ENCODE results near the gene KAT14.
"Not testable (repeated sequence)": the region's sequence is repeated elsewhere in the genome, so short reads cannot be mapped to it uniquely, and the experiment has no call there.

The KAT14 gene

DNA sequence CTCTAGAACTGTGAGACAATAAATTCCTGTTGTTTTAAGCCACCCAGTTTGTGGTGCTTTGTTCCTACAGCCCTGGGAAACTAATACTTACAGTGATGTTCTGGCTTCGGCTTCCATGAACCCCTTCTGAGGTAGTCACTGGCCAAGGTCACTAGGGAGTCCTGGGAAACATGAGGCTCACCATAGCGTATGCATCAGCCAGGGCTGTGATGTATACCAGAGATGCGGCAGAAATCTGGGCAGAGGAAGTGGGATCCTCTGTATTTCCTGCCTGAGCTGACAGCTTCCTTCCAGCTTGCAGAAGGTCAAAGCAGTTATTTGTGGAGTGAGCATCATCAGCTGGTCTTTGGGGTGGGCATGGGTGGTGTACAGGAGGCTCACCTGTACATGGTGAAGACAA, 27.9 kb downstream of the KAT14 start:
- no peak for DNase-seq

DNA sequence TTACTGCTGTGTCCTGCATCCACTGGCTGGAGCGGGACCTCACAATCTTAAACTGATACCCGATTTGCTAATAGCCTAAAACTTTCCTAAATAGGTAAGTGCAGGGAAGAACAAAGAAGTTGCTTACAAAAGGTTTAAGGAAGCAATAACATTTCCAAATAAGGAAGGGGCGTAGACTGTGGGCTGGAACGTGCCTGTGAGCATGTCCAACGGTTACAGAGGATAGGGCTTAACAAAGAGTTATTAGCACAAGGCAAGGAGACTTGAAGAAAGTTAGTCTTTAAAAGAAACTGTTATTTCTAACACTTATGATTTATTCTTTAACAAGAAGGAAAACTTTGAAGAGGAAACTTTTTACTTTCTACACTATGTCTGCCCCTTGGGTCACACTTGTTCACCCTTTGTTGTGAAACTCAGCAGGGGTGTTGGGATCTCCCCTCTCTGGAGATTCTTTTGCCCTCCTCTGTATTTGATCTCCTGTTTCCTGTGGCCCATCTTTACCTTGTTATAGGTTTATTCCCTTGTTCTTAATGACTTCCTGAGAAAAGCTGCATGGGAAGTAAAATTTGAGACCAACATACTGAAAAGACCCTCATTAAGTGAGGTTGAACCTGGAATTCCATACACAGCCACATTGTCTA, 28.7 kb downstream of the KAT14 start:
- DNase-seq, result no peak

DNA sequence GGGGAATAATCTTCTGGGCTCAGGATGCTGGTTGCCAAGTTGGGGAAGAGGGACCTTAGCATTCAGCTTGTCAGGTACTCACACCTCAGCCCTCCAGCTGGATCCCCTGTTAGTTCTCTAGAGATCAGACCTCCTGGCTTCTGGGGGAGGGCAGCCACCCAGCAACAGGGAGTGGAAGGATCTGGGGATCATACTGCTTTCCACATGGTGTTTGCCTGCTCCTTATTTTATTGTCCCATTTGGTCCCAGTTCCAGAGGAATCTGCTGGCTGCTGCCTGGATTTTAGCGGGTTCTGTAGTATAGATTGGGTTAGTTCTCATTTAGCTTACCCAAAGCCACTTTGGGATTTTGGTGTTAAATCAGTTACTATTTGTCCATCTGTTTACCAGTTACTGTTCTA, 29.3 kb downstream of the KAT14 start:
- DNase-seq, result no peak

DNA sequence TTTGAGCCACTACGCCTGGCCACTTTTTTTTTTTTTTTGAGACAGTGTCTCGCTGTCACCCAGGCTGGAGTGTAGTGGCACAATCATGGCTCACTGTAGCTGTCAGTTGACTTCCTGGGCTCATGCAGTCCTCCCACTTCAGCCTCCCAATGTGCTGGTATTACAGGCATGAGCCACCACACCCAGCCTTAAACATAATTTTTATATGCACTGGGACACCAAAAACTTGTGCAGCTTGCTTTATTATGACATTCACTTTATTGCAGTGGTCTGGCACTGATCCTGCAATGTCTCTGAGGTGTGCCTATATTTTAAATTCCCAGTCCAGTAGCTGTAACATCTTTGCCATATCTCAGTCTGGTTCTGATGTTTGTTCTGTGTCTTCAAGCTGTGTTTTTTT, 34.7 kb downstream of the KAT14 start:
- no peak for DNase-seq

DNA sequence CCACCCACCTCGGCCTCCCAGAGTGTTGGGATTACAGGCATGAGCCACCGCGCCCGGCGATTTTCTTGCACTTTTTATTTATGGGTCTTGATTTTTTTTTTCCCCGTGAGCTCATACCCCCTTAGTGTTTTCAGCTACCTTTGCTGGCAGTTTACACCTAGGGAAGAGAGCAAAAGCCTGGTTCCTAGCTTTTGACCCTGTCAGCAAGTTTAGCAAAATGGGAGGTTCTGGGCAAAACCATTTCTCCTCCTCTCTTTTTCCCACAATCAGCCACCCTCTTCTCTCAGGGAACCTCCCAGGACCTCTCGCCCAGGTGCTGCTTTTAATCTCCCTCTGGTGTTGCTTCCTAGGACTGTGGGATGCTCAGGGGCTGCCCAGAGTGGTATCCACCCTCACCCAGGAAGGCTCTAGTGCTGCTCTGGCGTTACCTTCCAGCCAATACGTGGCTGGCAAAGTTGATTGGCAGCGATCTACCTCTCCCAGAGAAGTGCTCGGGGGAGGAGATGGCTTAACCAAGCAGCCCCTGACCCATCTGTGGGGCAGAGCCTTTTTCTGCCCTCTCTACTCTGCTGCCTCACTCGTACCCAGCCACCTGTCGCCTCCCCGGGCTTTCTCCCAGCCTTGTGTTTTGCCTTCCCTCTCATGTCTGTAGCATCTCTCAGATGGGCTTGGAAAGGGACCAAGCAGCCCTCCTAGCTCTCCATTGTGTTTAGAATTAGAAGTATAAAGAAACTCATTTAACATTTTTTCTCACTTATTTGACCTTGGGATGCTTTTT, 37.4 kb downstream of the KAT14 start:
- DNase-seq, result no peak

DNA sequence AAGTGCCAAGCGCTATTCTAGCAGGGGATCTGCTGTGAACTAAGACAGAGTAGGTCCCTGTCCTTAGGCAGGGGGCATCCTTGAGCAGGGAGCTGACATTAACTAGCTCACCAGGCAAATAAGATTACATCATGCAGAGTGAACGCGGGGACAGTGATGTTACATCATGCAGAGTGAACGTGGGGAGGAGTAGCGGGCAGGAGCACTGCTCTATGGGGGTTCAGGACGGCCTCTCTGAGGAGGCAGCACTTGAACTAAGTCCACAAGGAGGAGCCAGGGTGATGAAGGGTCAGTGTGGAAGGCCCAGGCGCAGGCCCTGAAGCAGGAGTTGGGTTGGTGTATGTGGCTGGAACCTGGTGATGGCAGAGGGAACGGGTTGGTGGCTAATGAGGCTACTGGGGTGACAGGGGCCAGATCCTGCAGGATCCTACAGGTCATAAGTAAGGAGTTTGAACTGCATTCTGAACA, 38.7 kb downstream of the KAT14 start:
- no peak for DNase-seq

DNA sequence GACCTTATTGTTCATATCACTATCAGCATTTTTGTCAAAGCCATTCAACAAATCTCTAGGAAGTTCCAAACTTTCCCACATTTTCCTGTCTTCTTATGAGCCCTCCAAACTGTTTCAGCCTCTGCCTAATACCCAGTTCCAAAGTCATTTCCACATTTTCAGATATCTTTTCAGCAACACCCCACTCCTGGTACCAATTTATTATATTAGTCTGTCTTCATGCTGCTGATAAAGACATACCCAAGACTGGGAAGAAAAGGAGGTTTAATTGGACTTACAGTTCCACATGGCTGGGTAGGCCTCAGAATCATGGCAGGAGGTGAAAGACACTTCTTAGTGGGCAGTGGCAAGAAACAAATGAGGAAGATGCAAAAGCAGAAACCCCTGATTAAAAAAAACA, 42.7 kb downstream of the KAT14 start:
- not testable (repeated sequence) for DNase-seq

DNA sequence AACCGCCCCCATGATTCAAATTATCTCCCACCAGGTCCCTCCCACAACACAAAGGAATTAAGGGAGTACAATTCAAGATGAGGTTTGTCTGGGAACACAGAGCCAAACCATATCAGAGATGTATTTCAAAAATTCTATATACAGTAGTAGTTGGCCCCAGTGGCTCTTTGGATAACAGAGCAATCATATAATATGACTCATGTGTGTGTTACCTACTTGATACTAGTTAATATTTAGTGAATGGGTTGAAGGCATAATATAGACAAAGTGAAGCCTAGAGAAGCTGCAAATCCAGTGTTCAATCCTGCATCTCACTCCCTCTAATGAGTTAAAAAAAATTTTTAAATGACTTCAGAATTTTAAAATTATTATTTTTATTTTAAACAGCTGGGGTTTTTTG, 43.2 kb downstream of the KAT14 start:
- no peak for DNase-seq

DNA sequence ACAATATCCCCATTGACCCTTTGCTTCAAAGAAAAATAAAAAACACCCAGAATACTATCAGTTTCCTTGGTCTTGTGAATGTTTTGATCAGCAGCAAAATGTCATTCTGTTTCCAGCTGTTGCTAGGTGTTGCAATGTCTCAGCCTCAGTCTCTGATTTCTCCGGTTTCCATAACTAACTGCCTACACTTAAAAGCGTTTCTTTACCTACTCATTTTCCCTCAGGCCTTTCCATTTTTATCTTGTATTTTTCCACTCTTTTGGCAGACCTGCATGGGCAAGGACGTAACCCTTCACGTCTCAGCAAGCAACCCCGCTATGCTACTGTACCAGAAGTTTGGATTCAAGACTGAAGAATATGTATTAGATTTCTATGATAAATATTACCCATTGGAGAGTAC, 49.4 kb downstream of the KAT14 start:
- DNase-seq, result no peak

DNA sequence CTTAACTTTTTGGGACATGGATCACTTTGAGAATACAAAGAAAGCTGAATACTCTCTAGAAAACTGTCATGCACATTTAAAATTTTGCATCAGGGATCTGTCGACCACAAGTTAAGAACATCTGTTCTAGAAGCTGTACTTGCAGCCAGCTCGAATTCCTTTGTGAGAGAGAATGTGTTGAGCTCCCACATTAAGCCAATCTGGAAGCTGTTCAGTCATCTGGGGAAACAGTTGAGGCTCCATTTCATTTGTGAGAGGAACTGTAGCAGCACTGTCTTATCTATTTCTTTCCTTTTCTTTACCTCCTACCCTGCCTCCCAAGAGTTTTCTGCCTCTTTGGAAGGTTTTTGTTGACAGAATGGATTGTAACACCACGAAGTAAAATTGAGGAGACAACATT, 50.8 kb downstream of the KAT14 start:
- no peak for DNase-seq

DNA sequence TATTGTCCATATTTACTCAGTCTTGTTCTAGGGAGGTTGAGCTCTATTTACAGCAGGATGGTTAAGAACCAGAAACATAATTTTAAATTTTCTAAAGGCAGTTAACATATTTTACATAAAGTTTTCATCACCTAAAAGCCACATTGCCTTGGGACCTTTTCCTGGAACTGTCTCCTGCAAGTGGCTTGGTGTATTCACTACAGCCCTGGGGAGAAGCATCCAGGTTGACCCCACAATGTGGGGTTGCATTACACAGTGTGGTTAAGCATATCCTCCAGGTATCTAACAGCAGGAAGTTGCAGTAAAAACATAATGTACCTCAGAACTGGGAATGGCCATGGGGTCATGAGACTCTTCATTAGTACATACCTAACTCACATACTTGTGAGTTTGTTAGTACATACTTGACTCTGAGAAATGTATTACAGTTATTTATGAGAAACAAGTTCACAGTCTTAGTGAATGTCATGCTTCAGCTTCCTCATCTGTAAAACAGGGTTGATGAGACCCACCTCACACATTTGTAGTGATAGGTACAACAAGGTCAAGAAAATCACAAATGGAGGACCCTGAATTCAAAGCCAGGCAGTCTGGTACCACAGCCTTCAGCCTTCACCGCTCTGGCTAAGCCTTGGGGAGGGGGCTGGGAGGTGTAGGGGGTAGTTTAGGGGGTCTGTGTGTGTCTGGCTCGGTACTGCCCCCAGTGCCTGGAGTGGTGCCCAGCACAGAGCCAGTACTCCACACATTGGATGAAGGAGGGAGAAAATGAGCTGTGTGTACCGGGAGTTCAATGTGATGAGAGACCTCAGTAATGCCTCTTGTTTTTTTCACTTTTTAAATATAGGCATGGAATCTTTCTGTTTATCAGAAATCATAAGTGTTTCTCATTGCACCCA, 52.9 kb downstream of the KAT14 start:
- no peak for DNase-seq

DNA sequence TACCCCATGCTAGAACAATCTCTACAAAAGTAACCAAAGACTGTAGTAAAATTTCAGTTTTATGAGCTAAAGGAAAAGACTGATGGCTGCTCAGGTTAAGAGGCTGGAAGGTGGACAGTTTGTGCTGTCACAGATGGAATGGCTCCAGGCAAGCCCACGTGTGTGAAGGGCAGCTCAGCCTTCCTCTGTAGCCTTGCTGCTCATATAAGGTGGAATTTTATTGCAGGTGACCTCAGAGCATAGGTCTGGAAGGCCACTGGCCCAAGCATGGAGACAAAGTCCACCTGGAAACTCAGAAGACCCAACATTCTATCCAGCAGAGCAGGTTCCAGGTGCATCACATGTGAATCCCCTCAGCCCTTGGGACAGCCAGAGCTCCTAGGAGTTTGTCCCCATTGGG, 53.6 kb downstream of the KAT14 start:
- DNase-seq, result no peak

DNA sequence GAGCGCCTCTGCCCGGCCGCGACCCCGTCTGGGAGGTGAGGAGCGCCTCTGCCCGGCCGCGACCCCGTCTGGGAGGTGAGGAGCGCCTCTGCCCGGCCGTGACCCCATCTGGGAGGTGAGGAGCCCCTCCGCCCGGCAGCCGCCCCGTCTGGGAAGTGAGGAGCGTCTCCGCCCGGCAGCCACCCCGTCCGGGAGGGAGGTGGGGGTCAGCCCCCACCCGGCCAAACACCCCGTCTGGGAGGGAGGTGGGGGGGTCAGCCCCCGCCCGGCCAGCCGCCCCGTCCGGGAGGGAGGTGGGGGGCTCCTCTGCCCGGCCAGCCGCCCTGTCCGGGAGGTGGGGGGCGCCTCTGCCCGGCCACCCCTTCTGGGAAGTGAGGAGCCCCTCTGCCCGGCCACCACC, 56.8 kb downstream of the KAT14 start:
- not testable (repeated sequence) for DNase-seq

DNA sequence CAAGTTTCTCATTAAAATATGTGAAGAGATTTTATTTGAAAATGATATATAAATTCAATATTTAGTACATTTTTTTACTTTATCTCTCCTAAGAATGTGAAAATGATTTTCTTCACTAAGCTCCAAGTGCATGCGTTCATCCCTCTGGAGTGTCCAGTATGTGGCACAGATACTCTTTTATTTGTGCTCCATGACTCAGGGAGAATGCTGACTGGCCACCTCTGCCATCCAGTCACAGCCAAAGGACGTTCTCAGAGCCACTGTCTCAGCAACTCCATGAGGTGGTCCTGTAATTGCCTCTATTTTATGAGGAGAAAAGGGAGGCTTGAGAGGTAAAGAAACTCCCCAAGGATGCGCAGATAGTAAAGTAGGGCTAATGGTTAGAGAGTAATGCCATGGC, 58.3 kb downstream of the KAT14 start:
- no peak for DNase-seq

DNA sequence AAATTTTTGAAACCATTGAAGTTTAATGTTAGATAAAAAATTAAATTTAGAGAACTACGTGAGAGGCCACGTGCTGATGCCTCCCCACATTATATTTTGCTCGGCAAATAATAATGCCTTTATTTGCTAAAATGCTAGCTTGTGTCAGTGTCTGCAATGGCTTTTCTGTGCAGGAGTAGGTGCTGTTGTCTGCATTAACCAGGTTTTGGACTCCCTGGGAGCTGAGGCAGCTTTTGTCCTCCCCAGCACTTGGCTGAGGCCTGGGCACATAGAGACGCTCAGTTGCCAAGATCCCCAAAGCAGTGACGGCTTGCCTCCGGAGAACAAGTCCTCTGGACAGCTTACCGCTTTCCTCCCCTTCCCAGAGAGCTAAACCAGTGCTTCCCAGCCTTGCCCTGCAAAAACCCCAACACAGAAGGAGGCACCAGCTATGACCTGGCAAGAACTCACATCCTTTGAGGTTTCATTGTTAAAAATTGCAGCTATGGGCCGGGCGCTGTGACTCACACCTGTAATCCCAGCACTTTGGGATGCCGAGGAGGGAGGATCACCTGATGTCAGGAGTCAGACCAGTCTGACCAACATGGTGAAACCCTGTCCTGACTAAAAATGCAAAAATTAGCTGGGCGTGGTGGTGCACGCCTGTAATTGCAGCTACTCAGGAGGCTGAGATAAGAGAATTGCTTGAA, 59.9 kb downstream of the KAT14 start:
- DNase-seq, result no peak

DNA sequence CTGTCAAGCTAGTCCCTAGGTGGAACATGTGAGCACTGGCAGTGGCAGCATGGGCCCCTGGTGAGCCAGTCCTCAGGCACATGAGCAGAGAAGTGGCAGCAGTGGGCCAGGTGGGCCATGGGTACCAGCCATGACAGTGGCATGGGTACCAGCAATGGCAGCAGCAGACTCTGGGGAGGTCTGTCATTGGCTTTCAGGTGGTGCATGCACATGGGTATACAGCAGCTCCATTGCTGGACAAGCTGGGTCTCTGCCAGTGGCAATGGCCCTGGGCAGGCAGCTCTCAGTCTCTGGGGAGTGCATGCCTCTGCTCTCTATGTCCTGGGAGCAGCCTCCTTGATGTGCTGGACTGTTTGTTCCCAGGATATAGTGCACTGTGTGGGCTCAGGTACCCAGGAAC, 65.3 kb downstream of the KAT14 start:
- DNase-seq, result no peak

DNA sequence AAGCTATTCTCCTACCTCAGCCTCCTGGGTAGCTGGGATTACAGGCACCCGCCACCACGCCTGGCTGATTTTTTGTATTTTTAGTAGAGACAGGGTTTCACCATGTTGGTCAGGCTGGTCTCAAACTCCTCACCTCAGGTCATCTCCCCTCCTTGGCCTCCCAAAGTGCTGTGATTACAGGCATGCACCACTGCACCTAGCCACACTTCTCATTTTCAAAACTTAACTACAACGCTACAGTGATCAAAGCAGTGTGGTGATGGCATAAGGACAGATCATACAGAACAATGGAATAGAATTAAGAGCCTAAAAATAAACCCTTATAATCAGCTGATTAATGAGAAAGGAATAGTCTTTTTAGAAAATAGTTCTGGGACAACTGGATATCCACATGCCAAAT, 66.0 kb downstream of the KAT14 start:
- DNase-seq, result not testable (repeated sequence)

DNA sequence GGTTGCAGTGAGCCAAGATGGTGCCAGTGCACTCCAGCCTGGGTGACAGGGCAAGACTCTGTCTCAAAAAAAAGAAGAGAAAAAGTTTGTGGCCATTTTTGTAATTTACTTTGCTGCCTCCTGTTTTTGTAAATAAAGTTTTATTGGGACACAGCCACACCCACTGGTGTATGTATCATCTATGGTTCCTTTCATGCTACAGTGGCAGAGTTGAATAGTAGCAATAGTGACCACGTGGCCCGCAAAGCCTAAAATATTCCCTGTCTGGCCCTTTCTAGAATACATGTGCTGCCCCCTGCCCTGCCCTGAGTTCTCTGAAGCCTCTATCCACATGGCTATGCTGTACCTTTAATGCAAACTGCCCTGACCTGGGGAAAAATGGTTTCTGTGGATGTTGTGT, 75.3 kb downstream of the KAT14 start:
- no peak for DNase-seq

DNA sequence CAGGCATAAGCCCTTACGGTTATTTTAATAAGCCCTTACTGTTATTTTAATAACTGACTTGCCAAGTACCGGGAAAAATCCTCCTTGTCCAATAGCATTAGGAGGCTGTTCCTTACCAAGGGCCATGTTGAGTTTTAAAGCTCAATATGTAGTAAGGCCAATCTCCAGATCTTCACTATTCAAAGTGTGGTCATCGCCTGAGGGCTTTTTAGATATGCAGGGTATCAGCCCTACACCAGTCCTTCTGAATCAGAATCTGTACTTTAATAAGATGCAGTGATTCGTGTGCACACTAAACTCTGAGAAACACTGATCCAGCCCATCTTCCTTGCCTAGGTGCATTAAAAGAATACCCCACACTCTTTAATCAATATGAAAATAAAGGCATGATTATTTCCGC, 77.9 kb downstream of the KAT14 start:
- DNase-seq, result no peak

DNA sequence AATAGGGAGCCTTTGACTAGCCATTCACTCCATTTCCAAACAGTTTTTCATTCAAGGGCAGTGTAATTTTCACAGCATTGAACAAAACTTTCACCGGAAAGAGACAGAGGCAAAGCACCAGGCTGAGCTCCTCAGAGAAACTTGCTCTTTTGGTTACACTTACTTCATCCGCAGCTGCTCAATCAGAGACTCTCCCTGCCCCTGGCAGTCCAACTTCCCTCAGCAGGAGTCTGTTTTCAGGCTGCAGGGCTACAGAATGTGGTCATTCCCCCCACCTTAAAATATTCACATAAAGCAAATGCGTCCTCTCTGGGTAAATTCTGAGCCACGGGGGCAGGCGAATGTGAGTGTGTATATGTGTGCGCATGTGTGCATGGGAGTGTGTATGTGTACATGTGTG, 80.6 kb downstream of the KAT14 start:
- DNase-seq, result no peak

DNA sequence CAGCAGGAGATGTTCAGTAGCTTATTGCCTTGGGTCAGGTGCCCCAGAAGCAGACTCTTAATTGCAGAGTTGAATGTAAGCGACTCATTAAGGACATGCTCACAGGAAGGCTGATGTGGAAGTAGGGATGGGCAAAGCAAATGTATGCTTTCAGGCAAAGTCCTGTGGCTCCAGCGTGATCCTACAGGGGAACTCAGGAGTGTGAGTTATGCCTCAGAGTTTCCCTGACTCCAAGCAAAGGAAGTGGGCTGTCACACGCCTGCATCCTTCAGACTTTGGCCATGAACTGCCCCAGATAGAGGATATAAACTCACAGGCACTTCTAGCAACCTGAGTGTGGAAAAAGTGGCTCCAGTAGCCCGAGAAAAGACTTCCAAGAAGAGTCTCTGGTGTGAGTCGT, 85.7 kb downstream of the KAT14 start:
- no peak for DNase-seq

DNA sequence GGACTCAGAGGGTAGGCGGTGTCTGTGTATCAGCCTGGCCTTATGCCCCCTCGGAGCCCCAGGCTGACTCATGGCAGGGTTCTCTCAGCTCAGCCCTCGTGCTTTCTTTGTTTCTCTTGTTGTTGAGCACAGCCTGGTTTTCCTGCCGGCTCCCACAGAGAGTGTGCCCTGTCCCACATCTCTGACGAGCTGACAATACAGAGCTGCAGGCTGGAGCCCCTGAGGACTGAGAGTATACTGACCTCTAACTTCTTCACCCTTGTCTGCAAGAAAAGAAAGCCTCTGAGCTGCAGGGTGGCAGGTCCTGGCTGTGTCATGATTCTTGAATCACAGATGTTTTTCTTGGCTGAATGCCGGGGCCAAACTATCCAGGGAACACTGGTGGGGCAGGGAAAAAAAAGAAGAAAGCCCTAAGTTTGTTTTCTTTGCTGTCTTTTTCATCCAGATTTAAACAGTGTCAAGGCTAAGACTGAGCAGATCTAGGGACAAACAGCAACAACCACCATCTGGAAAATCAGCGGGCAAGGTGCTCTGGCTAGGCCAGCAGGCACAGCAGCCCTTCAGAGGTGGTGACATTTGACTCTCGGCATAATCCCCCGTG, 87.4 kb downstream of the KAT14 start:
- DNase-seq, result no peak

DNA sequence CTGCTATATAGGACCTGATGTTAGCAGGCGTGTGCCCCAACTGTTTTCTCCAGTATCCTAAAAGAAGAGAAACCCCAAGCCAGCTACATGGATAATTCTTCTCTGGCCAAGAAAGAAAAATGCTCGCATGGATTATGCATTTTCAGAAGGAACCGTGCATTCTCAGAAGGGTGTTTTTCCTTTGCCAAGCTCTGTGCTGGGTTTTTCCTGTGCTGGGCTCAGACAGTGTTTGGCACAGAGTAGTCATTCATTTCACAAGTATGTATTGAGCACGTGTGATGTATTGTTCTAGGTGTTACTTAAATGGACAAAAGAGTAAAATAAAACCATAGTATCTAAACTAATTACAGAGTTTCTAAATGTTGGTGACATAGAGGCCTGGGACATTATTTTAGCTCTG, 88.0 kb downstream of the KAT14 start:
- DNase-seq, result no peak
